Neural cell (in vitro differentiated cells): ENCODE data around the gene FBXW2. TPM values are rescaled to one million over a fixed set of nuclear protein-coding genes. Genes with fewer than 3 reads are reported as not detected.

Experiments
- H2AFZ ChIP-seq: fragments of 200-600, 300-800 bp; sonication (generic), shearing (Covaris generic); 2 replicates; pipeline ENCODE4 v1.6.0; 2014; ENCODE audit warnings: low read depth, mild to moderate bottlenecking, antibody characterized with exemption, low read length, moderate library complexity
- H3F3A ChIP-seq: fragments of 200-600 bp; shearing (Covaris generic); 2 replicates; pipeline ENCODE4 v1.6.1; 2016; ENCODE audit warnings: mild to moderate bottlenecking, moderate library complexity, mixed read lengths, antibody characterized with exemption, low read length; ENCODE audit not compliant: insufficient read depth, poor library complexity, severe bottlenecking
- H3K27ac ChIP-seq: fragments of 200-600, 300-800 bp; sonication (generic), shearing (Covaris generic); 2 replicates; pipeline ENCODE4 v1.5.1; 2014; ENCODE audit warnings: mild to moderate bottlenecking, low read length, moderate library complexity
- H3K27me3 ChIP-seq: fragments of 300-800, 200-600 bp; sonication (generic), shearing (Covaris generic); 2 replicates; pipeline ENCODE4 v1.6.0; 2014; ENCODE audit warnings: mild to moderate bottlenecking, low read depth, low read length, moderate library complexity; ENCODE audit not compliant: insufficient read depth
- H3K36me3 ChIP-seq: fragments of 300-800, 200-600 bp; sonication (generic), shearing (Covaris generic); 2 replicates; pipeline ENCODE4 v1.5.1; 2014; ENCODE audit warnings: mild to moderate bottlenecking, antibody characterized with exemption, low read length, moderate library complexity; ENCODE audit not compliant: insufficient read depth
- H3K4me2 ChIP-seq: fragments of 300-800, 200-600 bp; sonication (generic), shearing (Covaris generic); 2 replicates; pipeline ENCODE4 v1.6.0; 2014; ENCODE audit warnings: mild to moderate bottlenecking, low read length
- H3K4me3 ChIP-seq: fragments of 300-800, 200-600 bp; sonication (generic), shearing (Covaris generic); 2 replicates; pipeline ENCODE4 v1.5.1; 2014; ENCODE audit warnings: mild to moderate bottlenecking, low read length, moderate library complexity
- H3K79me2 ChIP-seq: fragments of 200-600 bp; shearing (Covaris generic); replicated peaks from 2 replicates; pipeline ENCODE4 v1.6.0; 2014; ENCODE audit warnings: mild to moderate bottlenecking, low read length, moderate library complexity; ENCODE audit not compliant: insufficient read depth
- H3K9ac ChIP-seq: fragments of 300-800, 200-600 bp; sonication (generic), shearing (Covaris generic); 2 replicates; pipeline ENCODE4 v1.6.1; 2016; ENCODE audit warnings: mild to moderate bottlenecking, low read length, mixed read lengths
- H3K9me2 ChIP-seq: fragments of 200-600 bp; shearing (Covaris generic); 2 replicates; pipeline ENCODE4 v1.6.1; 2016; ENCODE audit warnings: mild to moderate bottlenecking, low read length, mixed read lengths; ENCODE audit not compliant: insufficient read depth
- H3K9me3 ChIP-seq: fragments of 200-600, 300-800 bp; sonication (generic), shearing (Covaris generic); 2 replicates; pipeline ENCODE4 v1.6.1; 2016; ENCODE audit warnings: mild to moderate bottlenecking, mixed run types, low read length, moderate library complexity, mixed read lengths
- H4K20me1 ChIP-seq: fragments of 200-600 bp; shearing (Covaris generic); 2 replicates; pipeline ENCODE4 v1.6.1; 2016; ENCODE audit warnings: mild to moderate bottlenecking, mixed run types; ENCODE audit not compliant: insufficient read depth
- EP300 ChIP-seq: fragments of 450-650 bp; conservative IDR thresholded peaks from 2 replicates; pipeline ENCODE4 v1.6.1; 2014; ENCODE audit warnings: antibody characterized with exemption, mild to moderate bottlenecking, moderate library complexity; ENCODE audit not compliant: poor library complexity, severe bottlenecking
- EZH2 ChIP-seq: fragments of 200-600, 300-800 bp; shearing (Covaris generic), sonication (generic); IDR thresholded peaks from 2 replicates; pipeline ENCODE4 v1.6.1; 2014; ENCODE audit warnings: antibody characterized with exemption, low read length, borderline replicate concordance, mild to moderate bottlenecking; ENCODE audit not compliant: insufficient read depth, poor library complexity, severe bottlenecking
- MXI1 ChIP-seq: fragments of 450-650 bp; conservative IDR thresholded peaks from 2 replicates; pipeline ENCODE4 v1.6.1; 2014; ENCODE audit warnings: antibody characterized with exemption, mild to moderate bottlenecking; ENCODE audit not compliant: poor library complexity, severe bottlenecking
- POLR2AphosphoS5 ChIP-seq: IDR thresholded peaks from 2 replicates; pipeline ENCODE4 v1.6.1; 2012
- RAD21 ChIP-seq: fragments of 450-650 bp; conservative IDR thresholded peaks from 2 replicates; pipeline ENCODE4 v1.6.1; 2014; ENCODE audit warnings: antibody characterized with exemption, mild to moderate bottlenecking, moderate library complexity
- REST ChIP-seq: IDR thresholded peaks from 2 replicates; pipeline ENCODE4 v1.6.1; 2012; ENCODE audit warnings: borderline replicate concordance
- SMC3 ChIP-seq: fragments of 450-650 bp; conservative IDR thresholded peaks from 2 replicates; pipeline ENCODE4 v1.6.1; 2014; ENCODE audit warnings: antibody characterized with exemption, mild to moderate bottlenecking, moderate library complexity; ENCODE audit not compliant: poor library complexity
- TAF1 ChIP-seq: IDR thresholded peaks from 2 replicates; pipeline ENCODE4 v1.6.1; 2012; ENCODE audit warnings: low read depth
- polyA plus RNA-seq: library from polyadenylated mRNA; depleted of rRNA; stranded (reverse); fragments of >200 nt; gene quantifications from 2 replicates; pipeline ENCODE4 v1.2.3, GENCODE V29; 2014
- TF ChIP-seq, protein P1 (sequence below): fragments of 450-650 bp; IDR thresholded peaks from 2 replicates; pipeline ENCODE4 v1.5.1; 2014; ENCODE audit warnings: antibody characterized with exemption, mild to moderate bottlenecking, moderate library complexity; ENCODE audit not compliant: poor library complexity, severe bottlenecking

Gene FBXW2
- polyA plus RNA-seq, 1 donor from 2014 or later: 49.5 TPM

GRCh38 chr9:120779227-120779626 lies 14.0 kb downstream of the FBXW2 start:
- no peak overlapping the region for H3K4me3 ChIP-seq
- no peak overlapping the region for H3K9ac ChIP-seq
- peaks cover 6% of the 10 kb centered on the region for H3K36me3 ChIP-seq
- no peak for TF ChIP-seq POLR2AphosphoS5
- no peaks in the 10 kb centered on the region for H3K9me3 ChIP-seq
- no peak overlapping the region for H2AFZ ChIP-seq
- H3K4me2 ChIP-seq: no peak overlapping the region
- no peaks in the 10 kb centered on the region for H3K27me3 ChIP-seq
- H3F3A ChIP-seq: no peaks in the 10 kb centered on the region
- no peak overlapping the region for H3K27ac ChIP-seq
- no peaks in the 10 kb centered on the region for H4K20me1 ChIP-seq
- H3K79me2 ChIP-seq: peaks cover 4% of the 10 kb centered on the region
- H3K9me2 ChIP-seq: no peaks in the 10 kb centered on the region

DNA sequence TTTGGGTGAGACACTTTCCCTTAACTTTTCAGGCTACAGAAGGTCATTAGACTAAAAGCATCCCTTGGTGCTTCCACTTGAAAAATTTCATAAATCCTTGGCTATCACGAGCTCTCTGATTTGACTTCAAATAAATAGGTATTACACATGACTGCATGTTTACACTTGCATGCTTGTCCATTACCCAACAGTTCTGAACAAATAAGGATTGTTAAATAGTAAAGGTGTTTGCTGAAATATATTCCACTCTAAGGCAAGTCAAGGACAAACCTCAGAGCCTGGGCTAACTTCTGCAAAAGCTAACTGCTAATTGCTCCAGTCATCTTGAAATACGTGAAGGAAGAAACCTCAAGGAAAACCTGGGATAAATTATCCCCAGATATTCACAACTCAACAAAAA lies 14.5 kb downstream of the FBXW2 start:
- Histone ChIP-seq H3K9me3 (no peaks in the 10 kb centered on the region), H2AFZ (no peak overlapping the region), H3K9ac (no peak overlapping the region), H3K4me2 (no peak overlapping the region), H3K27ac (no peak overlapping the region), H4K20me1 (no peaks in the 10 kb centered on the region), H3K79me2 (peaks cover 4% of the 10 kb centered on the region), H3K4me3 (no peak overlapping the region), H3F3A (no peaks in the 10 kb centered on the region), H3K27me3 (no peaks in the 10 kb centered on the region), H3K36me3 (peaks cover 6% of the 10 kb centered on the region), H3K9me2 (no peaks in the 10 kb centered on the region)
- TF ChIP-seq MXI1 (no peak), REST (no peak), EZH2 (no peak), SMC3 (no peak), POLR2AphosphoS5 (no peak), EP300 (no peak), TAF1 (no peak), RAD21 (no peak)
- TF ChIP-seq, protein P1, sequence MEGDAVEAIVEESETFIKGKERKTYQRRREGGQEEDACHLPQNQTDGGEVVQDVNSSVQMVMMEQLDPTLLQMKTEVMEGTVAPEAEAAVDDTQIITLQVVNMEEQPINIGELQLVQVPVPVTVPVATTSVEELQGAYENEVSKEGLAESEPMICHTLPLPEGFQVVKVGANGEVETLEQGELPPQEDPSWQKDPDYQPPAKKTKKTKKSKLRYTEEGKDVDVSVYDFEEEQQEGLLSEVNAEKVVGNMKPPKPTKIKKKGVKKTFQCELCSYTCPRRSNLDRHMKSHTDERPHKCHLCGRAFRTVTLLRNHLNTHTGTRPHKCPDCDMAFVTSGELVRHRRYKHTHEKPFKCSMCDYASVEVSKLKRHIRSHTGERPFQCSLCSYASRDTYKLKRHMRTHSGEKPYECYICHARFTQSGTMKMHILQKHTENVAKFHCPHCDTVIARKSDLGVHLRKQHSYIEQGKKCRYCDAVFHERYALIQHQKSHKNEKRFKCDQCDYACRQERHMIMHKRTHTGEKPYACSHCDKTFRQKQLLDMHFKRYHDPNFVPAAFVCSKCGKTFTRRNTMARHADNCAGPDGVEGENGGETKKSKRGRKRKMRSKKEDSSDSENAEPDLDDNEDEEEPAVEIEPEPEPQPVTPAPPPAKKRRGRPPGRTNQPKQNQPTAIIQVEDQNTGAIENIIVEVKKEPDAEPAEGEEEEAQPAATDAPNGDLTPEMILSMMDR: no peak

DNA sequence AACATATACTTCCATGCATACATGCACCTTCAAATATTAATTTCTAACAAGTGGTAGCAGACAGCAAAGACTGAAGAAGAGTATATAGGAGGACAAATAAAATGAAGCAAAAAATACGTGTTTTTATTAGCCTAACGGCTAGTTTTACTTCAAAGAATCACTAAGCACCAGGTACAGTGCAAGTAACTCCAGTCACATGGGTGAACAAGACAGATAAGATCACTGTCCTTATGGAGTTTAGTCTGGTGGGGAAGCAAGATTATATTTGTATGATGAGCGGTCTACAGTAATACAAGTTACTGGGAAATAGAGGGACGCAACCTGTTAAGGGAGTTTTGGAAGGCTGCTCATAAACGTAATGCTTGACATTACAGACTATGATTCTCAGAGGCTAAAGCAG lies 16.0 kb downstream of the FBXW2 start:
- peaks cover 4% of the 10 kb centered on the region for H3K79me2 ChIP-seq
- H3K9ac ChIP-seq: no peak overlapping the region
- no peak overlapping the region for H3K4me3 ChIP-seq

More for the DNA sequence above, 16.0 kb downstream of the FBXW2 start:
- Histone ChIP-seq H3K27me3 (no peaks in the 10 kb centered on the region), H3K9me3 (no peaks in the 10 kb centered on the region), H3F3A (no peaks in the 10 kb centered on the region), H3K9me2 (no peaks in the 10 kb centered on the region), H2AFZ (no peak overlapping the region), H3K36me3 (peaks cover 6% of the 10 kb centered on the region), H3K27ac (no peak overlapping the region), H4K20me1 (no peaks in the 10 kb centered on the region), H3K4me2 (no peak overlapping the region)
- no peak for TF ChIP-seq RAD21
- no peak for TF ChIP-seq MXI1
- TF ChIP-seq, protein P1: no peak
- TF ChIP-seq SMC3: no peak
- no peak for TF ChIP-seq REST
- TF ChIP-seq EP300: no peak
